Breast epithelium (tissue), 3 donors: ENCODE data around the gene HACD1.
"Not testable (repeated sequence)": the region's sequence is repeated elsewhere in the genome, so short reads cannot be mapped to it uniquely, and the experiment has no call there.

Experiments used
- POLR2A ChIP-seq: fragments of 450-650 bp; IDR thresholded peaks from one replicate; pipeline ENCODE4 v1.6.1; 2016; ENCODE audit warnings: antibody characterized with exemption, mild to moderate bottlenecking, moderate library complexity
- POLR2AphosphoS5 ChIP-seq, 3 donors: sonication (generic); formaldehyde crosslinking; IDR thresholded peaks; one replicate each; pipeline ENCODE4 v1.6.1; 2017; ENCODE audit warnings: antibody characterized with exemption in 3 of 3
- TF ChIP-seq, protein P1 (sequence below), 3 donors: fragments of 450-650 bp; IDR thresholded peaks; one replicate each; pipeline ENCODE4 v1.5.1; 2016 to 2017; ENCODE audit warnings: antibody characterized with exemption in 3 of 3, mild to moderate bottlenecking in 3 of 3, moderate library complexity in 3 of 3

DNA sequence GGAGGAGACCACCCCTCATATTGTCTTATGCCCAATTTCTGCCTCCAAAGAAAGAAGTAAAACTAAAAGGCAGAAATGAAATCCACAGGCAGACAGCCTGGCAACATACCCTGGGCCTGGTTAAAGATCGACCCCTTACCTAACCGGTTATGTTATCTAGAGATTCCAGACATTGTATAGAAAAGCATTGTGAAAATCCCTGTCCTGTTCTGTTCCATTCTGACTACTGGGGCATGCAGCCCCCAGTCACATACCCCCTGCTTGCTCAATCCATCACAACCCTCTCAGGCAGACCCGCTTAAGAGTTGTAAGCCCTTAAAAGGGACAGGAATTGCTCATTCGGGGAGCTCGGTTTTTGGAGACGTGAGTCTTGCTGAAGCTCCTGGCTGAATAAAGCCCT is 29.9 kb downstream of the HACD1 start:
- TF ChIP-seq, protein P1, sequence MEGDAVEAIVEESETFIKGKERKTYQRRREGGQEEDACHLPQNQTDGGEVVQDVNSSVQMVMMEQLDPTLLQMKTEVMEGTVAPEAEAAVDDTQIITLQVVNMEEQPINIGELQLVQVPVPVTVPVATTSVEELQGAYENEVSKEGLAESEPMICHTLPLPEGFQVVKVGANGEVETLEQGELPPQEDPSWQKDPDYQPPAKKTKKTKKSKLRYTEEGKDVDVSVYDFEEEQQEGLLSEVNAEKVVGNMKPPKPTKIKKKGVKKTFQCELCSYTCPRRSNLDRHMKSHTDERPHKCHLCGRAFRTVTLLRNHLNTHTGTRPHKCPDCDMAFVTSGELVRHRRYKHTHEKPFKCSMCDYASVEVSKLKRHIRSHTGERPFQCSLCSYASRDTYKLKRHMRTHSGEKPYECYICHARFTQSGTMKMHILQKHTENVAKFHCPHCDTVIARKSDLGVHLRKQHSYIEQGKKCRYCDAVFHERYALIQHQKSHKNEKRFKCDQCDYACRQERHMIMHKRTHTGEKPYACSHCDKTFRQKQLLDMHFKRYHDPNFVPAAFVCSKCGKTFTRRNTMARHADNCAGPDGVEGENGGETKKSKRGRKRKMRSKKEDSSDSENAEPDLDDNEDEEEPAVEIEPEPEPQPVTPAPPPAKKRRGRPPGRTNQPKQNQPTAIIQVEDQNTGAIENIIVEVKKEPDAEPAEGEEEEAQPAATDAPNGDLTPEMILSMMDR (IDR thresholded peaks at IDR 0.05), result not testable (repeated sequence)
- not testable (repeated sequence) for TF ChIP-seq POLR2AphosphoS5 (IDR thresholded peaks at IDR 0.05); POLR2A
